Loucy (cell line): ENCODE data around the gene KRT12.

Experiments
- EZH2phosphoT487 ChIP-seq: fragments of 200-600 bp; IDR thresholded peaks from 2 replicates; pipeline ENCODE4 v1.6.1; 2018; ENCODE audit warnings: antibody characterized with exemption, mild to moderate bottlenecking, moderate library complexity, borderline replicate concordance
- TF ChIP-seq, protein P1 (sequence below): fragments of 200-600 bp; sonication (generic); conservative IDR thresholded peaks from 2 replicates; pipeline ENCODE4 v1.5.1; 2014; ENCODE audit warnings: mild to moderate bottlenecking, antibody characterized with exemption, low read length

DNA sequence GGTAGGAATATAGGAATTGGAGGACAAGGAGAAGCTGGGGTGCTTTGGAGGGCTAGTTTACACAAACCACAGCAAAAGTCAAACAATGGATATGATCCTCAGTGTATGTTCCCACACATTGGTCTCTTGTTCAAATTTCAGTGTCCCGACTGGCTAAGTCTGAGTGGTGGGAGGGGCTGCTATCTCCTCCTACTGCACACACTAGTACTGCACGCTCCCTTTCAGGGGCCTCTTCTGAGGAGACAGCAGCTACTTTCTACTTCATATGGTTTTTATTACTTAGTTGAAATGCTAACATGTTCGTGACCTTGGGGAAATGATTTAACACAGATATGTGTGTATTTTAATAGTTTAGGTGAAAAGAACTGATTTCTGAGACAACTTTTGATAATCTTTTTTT lies 25.8 kb downstream of the KRT12 start:
- TF ChIP-seq, protein P1, sequence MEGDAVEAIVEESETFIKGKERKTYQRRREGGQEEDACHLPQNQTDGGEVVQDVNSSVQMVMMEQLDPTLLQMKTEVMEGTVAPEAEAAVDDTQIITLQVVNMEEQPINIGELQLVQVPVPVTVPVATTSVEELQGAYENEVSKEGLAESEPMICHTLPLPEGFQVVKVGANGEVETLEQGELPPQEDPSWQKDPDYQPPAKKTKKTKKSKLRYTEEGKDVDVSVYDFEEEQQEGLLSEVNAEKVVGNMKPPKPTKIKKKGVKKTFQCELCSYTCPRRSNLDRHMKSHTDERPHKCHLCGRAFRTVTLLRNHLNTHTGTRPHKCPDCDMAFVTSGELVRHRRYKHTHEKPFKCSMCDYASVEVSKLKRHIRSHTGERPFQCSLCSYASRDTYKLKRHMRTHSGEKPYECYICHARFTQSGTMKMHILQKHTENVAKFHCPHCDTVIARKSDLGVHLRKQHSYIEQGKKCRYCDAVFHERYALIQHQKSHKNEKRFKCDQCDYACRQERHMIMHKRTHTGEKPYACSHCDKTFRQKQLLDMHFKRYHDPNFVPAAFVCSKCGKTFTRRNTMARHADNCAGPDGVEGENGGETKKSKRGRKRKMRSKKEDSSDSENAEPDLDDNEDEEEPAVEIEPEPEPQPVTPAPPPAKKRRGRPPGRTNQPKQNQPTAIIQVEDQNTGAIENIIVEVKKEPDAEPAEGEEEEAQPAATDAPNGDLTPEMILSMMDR: no peak
- no peak for TF ChIP-seq EZH2phosphoT487
